Large intestine (tissue), 3 donors: ENCODE results near the gene MAGOH. TPM values are rescaled to one million over a fixed set of nuclear protein-coding genes. Genes with fewer than 3 reads are reported as not detected.

Experiments
- DNase-seq, 2 donors: peaks; one replicate each; pipeline versions ENCODE4 v3.0.0 to v3.0.0-alpha.2; 2013
- H3K27ac ChIP-seq: one replicate; pipeline ENCODE4 v1.5.1; 2013; ENCODE audit warnings: low read length
- H3K27me3 ChIP-seq: 2 replicates; pipeline ENCODE4 v1.6.1; 2013; ENCODE audit warnings: low read length; ENCODE audit not compliant: control insufficient read depth, insufficient read depth
- H3K36me3 ChIP-seq: 2 replicates; pipeline ENCODE4 v1.6.1; 2013; ENCODE audit warnings: low read length; ENCODE audit not compliant: control insufficient read depth, insufficient read depth
- H3K4me1 ChIP-seq: one replicate; pipeline ENCODE4 v1.6.1; 2013; ENCODE audit warnings: low read length; ENCODE audit not compliant: control insufficient read depth, insufficient read depth
- H3K4me3 ChIP-seq: one replicate; pipeline ENCODE4 v1.5.1; 2013; ENCODE audit warnings: low read length
- H3K9me3 ChIP-seq: one replicate; pipeline ENCODE4 v1.6.1; 2013; ENCODE audit warnings: mild to moderate bottlenecking, low read depth, low read length, moderate library complexity; ENCODE audit not compliant: control insufficient read depth
- WGBS: methylation state at CpG from one replicate; pipeline ENCODE4 v1.1.5; 2013; ENCODE audit warnings: low lambda C conversion rate; ENCODE audit not compliant: insufficient coverage; 5-methylcytosine and 5-hydroxymethylcytosine counted together
- polyA plus RNA-seq: library from polyadenylated mRNA; unstranded; fragments of 120-200 nt; gene quantifications from one replicate; pipeline ENCODE4 v1.2.1, GENCODE V29; 2013

The MAGOH gene
- polyA plus RNA-seq, 1 donor, result 74.3 TPM

DNA sequence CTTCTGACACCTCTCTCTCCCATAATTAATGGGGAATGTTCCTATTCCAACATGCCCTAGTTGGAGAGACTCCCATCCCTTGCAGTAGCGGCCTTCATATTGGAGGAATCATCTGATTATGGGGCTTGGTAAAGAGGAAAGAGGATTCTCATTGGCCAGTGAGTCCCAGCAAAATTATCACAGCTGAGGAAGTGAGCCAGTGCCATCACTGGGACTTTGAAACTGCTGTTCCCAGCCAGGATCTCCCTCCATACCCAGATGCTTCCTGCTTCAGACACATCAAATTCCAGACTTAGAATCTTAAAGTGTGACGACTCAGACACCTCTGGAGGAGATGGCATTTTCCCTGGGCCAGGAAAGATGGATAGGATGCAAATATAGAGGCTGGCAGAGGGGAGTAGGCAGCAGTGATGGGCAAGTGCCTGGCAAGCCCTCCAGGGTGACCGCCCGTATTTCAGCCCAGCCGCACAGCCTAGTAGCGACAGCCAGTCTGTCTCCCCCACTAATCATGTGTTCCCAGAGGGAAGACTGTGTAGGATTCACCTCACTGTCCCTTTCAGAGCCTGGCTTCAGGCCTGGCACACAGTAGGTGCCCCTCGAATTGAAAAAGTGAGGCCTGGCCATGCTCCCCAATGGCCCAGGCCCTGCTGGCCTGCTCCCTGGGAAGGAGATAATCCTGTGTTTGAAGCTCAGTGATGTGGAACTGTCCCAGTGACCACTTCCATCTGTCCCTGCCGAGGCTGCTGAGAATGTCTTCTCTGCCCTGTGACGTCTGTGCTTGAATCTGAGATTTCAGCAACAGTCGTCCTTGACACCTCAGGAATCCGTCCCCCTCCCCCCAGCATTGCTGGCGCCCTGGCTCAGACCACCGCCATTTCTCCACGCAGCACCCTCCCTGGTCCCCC lies 41.2 kb upstream of the MAGOH start:
- no CpG with 5 or more reads among the region's 14 CpGs for WGBS
- Histone ChIP-seq H3K4me3 (no peak overlapping the region), H3K27me3 (no peaks in the 10 kb centered on the region), H3K9me3 (no peaks in the 10 kb centered on the region), H3K4me1 (no peaks in the 10 kb centered on the region), H3K27ac (no peak overlapping the region), H3K36me3 (no peaks in the 10 kb centered on the region)
- DNase-seq, result no peak

GRCh38 chr1:53278298-53278725 lies 40.0 kb upstream of the MAGOH start:
- peak in 1 of 2 donors; percentile 14 for DNase-seq
- H3K27me3 ChIP-seq, result no peaks in the 10 kb centered on the region
- H3K9me3 ChIP-seq, result no peaks in the 10 kb centered on the region
- 20% methylated on average over 1 of the region's 8 CpGs for WGBS
- no peaks in the 10 kb centered on the region for H3K36me3 ChIP-seq
- no peaks in the 10 kb centered on the region for H3K4me1 ChIP-seq
- no peak overlapping the region for H3K27ac ChIP-seq
- H3K4me3 ChIP-seq, result no peak overlapping the region

GRCh38 chr1:53277326-53277725 lies 39.0 kb upstream of the MAGOH start:
- Histone ChIP-seq H3K27ac (no peak overlapping the region), H3K9me3 (no peaks in the 10 kb centered on the region), H3K27me3 (no peaks in the 10 kb centered on the region), H3K4me1 (no peaks in the 10 kb centered on the region), H3K4me3 (no peak overlapping the region), H3K36me3 (no peaks in the 10 kb centered on the region)
- WGBS, result 80% methylated on average over 1 of the region's 5 CpGs
- no peak for DNase-seq

DNA sequence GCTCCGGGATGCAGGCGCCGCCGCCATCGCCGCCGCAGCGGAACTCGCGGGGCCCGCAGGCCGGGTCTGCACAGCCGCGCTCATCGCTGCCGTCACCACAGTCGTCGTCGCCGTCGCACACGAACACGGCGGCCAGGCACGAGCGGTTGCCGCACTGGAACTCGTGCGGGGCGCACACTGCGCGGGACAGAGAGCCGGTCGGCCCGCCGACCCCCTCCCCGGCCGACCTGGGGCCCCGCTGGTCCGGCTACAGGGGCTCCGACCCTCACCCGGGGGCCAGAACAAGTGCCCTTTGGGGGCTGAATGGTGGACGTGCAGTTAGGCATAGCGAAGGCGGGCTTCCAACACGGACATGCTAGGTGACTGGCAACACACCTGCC lies 38.6 kb upstream of the MAGOH start:
- Histone ChIP-seq H3K4me3 (no peak overlapping the region), H3K36me3 (no peaks in the 10 kb centered on the region), H3K4me1 (no peaks in the 10 kb centered on the region), H3K27me3 (no peaks in the 10 kb centered on the region), H3K9me3 (no peaks in the 10 kb centered on the region), H3K27ac (no peak overlapping the region)
- no CpG with 5 or more reads among the region's 46 CpGs for WGBS
- no peak for DNase-seq

GRCh38 chr1:53276153-53276901 lies 38.0 kb upstream of the MAGOH start:
- Histone ChIP-seq H3K9me3 (no peaks in the 10 kb centered on the region), H3K27me3 (no peaks in the 10 kb centered on the region), H3K36me3 (no peaks in the 10 kb centered on the region), H3K4me1 (no peaks in the 10 kb centered on the region), H3K27ac (no peak overlapping the region), H3K4me3 (no peak overlapping the region)
- DNase-seq, result no peak
- 40% methylated on average over 2 of the region's 48 CpGs for WGBS

GRCh38 chr1:53275566-53275965 lies 37.2 kb upstream of the MAGOH start:
- Histone ChIP-seq H3K36me3 (no peaks in the 10 kb centered on the region), H3K4me1 (no peaks in the 10 kb centered on the region), H3K4me3 (no peak overlapping the region), H3K27me3 (no peaks in the 10 kb centered on the region), H3K9me3 (no peaks in the 10 kb centered on the region), H3K27ac (no peak overlapping the region)
- no peak for DNase-seq
- WGBS, result no CpG with 5 or more reads among the region's 3 CpGs

DNA sequence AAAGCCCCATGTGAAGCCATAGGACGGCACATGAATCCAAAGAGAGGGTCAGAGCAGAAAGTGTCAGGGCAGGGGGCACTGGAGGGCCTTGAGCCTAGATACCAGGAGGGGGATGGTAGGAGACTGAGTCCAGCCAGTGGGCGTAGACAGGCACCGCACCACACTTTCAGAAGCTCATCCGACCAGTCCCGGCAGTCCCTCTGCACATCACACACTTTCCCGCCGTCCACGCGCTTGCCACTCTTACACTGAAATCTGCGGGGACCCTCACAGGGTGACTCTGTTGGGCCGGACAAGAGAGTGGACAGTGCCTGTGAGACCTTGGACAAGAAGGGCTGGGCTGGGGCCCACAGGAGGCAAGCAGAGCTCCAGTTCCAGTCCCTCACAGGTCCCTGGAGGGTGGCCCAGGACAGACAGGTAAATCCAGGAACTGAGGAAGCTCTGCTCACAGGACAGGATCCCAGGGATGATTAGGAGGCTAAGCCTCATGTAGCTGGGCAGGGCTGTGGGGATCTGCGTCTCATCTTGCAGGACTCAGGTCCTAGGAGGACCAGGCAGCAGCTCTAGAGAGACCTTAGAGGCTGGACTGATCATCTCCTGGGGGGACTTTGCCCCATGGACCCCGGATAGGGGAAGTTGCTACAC lies 36.3 kb upstream of the MAGOH start:
- no peak overlapping the region for H3K27ac ChIP-seq
- H3K9me3 ChIP-seq, result no peaks in the 10 kb centered on the region
- no peaks in the 10 kb centered on the region for H3K4me1 ChIP-seq
- no peaks in the 10 kb centered on the region for H3K27me3 ChIP-seq
- no CpG with 5 or more reads among the region's 13 CpGs for WGBS
- H3K4me3 ChIP-seq, result no peak overlapping the region
- H3K36me3 ChIP-seq, result no peaks in the 10 kb centered on the region
- DNase-seq, result no peak

DNA sequence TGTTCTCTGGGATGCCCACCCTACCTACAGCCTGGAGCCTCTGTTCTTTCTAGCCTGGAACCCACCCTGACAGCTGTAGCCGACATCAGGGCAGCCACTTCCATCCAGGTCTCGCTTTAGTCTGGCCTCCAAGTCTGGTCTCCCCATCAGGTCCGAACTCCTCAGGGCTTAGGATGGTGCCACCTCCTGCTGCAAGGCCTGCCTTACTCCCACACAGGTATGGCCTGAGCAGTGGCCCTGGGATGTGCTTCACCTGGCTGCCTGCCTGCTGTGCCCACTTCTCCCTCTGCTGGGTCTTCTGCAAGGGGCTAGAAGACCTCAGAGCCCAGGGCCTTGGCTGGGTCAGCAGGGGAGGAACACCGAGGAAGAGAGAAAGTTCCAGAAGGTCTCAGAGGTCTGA lies 35.7 kb upstream of the MAGOH start:
- Histone ChIP-seq H3K9me3 (no peaks in the 10 kb centered on the region), H3K4me3 (no peak overlapping the region), H3K27ac (no peak overlapping the region), H3K36me3 (no peaks in the 10 kb centered on the region), H3K27me3 (no peaks in the 10 kb centered on the region), H3K4me1 (no peaks in the 10 kb centered on the region)
- WGBS, result no CpG with 5 or more reads among the region's 4 CpGs
- no peak for DNase-seq

DNA sequence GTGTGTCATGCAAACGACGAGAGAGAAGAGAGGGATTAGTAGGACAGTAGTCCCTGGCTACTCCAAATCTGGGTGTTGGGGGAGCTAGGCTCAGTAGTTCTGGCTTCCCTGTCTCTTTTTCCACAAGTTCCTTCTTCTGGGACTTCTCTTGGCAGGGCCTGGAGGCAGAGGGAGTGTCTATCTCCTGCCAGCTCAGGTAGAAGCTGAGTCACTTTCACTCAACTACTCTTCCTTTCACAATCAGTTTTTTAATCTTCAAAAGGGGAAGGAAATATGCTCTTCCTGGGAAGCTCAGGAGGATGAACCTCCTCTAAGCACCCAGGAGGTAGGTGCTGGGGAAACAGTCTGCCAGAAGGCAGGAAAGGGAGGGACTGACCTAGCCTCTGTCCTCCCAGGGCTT lies 35.2 kb upstream of the MAGOH start:
- H3K27ac ChIP-seq, result no peak overlapping the region
- no peaks in the 10 kb centered on the region for H3K9me3 ChIP-seq
- no peak for DNase-seq
- no CpG with 5 or more reads among the region's 2 CpGs for WGBS
- no peak overlapping the region for H3K4me3 ChIP-seq
- H3K4me1 ChIP-seq, result no peaks in the 10 kb centered on the region
- H3K36me3 ChIP-seq, result no peaks in the 10 kb centered on the region
- no peaks in the 10 kb centered on the region for H3K27me3 ChIP-seq

DNA sequence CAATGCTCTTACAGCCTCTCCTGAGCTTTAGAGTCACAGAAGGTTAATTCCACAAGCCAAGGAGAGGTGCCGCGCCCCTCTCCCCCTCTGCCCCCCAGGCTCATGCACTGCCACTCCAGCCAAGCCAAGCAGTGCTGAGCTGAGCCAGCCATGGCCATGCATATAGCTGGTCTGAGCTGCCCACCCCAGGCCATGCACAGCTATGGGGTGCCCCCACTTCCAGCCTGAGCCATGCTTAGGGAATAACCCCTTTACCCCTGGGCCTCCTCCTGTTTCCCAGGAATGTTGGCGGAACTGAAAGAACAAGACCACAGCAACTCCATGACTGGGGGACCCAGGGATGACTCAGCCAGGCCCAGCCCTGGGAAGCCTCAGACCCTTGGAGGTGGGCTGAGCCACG lies 34.0 kb upstream of the MAGOH start:
- no peaks in the 10 kb centered on the region for H3K27me3 ChIP-seq
- DNase-seq, result no peak
- WGBS, result no CpG with 5 or more reads among the region's 4 CpGs
- H3K27ac ChIP-seq, result no peak overlapping the region
- H3K36me3 ChIP-seq, result no peaks in the 10 kb centered on the region
- no peaks in the 10 kb centered on the region for H3K9me3 ChIP-seq
- H3K4me1 ChIP-seq, result no peaks in the 10 kb centered on the region
- no peak overlapping the region for H3K4me3 ChIP-seq
